SK-N-SH (cell line): ENCODE data around the gene TRPC3.

Source experiments
- FOXM1 ChIP-seq: IDR thresholded peaks from 2 replicates; pipeline ENCODE4 v1.4.0; 2012; ENCODE audit warnings: low read depth, mild to moderate bottlenecking
- NRF1 ChIP-seq: IDR thresholded peaks from 2 replicates; pipeline ENCODE4 v1.6.1; 2012; ENCODE audit warnings: low read depth, mild to moderate bottlenecking, low read length
- POLR2AphosphoS5 ChIP-seq: IDR thresholded peaks from 2 replicates; pipeline ENCODE4 v1.6.1; 2012; ENCODE audit warnings: low read depth, low read length
- REST ChIP-seq: IDR thresholded peaks from 2 replicates; pipeline ENCODE4 v1.6.1; 2012; ENCODE audit warnings: mild to moderate bottlenecking, low read depth, low read length, moderate library complexity
- SIN3A ChIP-seq: IDR thresholded peaks from 2 replicates; pipeline ENCODE4 v1.6.1; 2012; ENCODE audit warnings: low read depth, mild to moderate bottlenecking, low read length, moderate library complexity, borderline replicate concordance
- TAF1 ChIP-seq: IDR thresholded peaks from 2 replicates; pipeline ENCODE4 v1.6.1; 2012; ENCODE audit warnings: low read depth, mild to moderate bottlenecking, low read length, moderate library complexity, borderline replicate concordance
- TEAD4 ChIP-seq: IDR thresholded peaks from 2 replicates; pipeline ENCODE4 v1.4.0; 2012; ENCODE audit warnings: mild to moderate bottlenecking, borderline replicate concordance; ENCODE audit not compliant: insufficient read depth
- YY1 ChIP-seq: IDR thresholded peaks from 2 replicates; pipeline ENCODE4 v1.4.0; 2012; ENCODE audit warnings: low read depth, mild to moderate bottlenecking
- TF ChIP-seq, protein P1 (sequence below): fragments of 200-600 bp; sonication (generic); IDR thresholded peaks from 2 replicates; pipeline ENCODE4 v1.6.1; 2017; ENCODE audit warnings: antibody characterized with exemption, mild to moderate bottlenecking, moderate library complexity
- TF ChIP-seq, protein P2 (sequence below): IDR thresholded peaks from 2 replicates; pipeline ENCODE4 v1.4.0; 2012; ENCODE audit warnings: low read depth

DNA sequence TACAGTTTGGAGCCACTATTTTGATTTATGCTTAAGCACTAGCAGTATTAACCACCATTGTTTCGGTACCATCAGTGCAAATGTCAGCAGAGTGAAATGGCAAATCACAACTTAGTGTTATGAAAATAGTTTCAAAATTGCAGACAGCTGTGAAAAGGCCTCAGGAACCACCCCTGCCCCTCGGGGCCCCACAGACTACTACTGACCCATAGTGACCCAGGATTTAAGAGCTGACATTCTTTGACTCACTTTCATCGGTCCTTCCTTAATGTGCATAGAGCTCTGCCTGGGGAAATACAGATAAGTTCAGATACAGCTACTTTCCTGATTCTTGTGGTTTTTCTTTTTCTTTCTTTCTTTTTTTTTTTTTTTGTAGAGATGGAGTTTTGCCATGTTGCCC lies 78.3 kb downstream of the TRPC3 start:
- TF ChIP-seq, protein P1, sequence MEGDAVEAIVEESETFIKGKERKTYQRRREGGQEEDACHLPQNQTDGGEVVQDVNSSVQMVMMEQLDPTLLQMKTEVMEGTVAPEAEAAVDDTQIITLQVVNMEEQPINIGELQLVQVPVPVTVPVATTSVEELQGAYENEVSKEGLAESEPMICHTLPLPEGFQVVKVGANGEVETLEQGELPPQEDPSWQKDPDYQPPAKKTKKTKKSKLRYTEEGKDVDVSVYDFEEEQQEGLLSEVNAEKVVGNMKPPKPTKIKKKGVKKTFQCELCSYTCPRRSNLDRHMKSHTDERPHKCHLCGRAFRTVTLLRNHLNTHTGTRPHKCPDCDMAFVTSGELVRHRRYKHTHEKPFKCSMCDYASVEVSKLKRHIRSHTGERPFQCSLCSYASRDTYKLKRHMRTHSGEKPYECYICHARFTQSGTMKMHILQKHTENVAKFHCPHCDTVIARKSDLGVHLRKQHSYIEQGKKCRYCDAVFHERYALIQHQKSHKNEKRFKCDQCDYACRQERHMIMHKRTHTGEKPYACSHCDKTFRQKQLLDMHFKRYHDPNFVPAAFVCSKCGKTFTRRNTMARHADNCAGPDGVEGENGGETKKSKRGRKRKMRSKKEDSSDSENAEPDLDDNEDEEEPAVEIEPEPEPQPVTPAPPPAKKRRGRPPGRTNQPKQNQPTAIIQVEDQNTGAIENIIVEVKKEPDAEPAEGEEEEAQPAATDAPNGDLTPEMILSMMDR = no peak
- TF ChIP-seq, protein P2, sequence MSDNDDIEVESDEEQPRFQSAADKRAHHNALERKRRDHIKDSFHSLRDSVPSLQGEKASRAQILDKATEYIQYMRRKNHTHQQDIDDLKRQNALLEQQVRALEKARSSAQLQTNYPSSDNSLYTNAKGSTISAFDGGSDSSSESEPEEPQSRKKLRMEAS = no peak
- TF ChIP-seq NRF1 = no peak
- no peak for TF ChIP-seq POLR2AphosphoS5
- no peak for TF ChIP-seq YY1
- TF ChIP-seq REST = no peak
- TF ChIP-seq SIN3A = no peak
- TF ChIP-seq TAF1 = no peak
- no peak for TF ChIP-seq TEAD4
- no peak for TF ChIP-seq FOXM1
